H1 (cell line): ENCODE results near the gene IGF2R.

ENCODE experiments used
- ATF2 ChIP-seq: IDR thresholded peaks from 2 replicates; pipeline ENCODE4 v1.6.1; 2012; ENCODE audit warnings: low read length, inconsistent platforms
- EZH2 ChIP-seq: fragments of 200-600 bp; sonication (generic); IDR thresholded peaks from 2 replicates; pipeline ENCODE4 v1.7.1; 2012; ENCODE audit warnings: low read depth, mild to moderate bottlenecking, moderate library complexity, low read length, inconsistent platforms; ENCODE audit not compliant: severe bottlenecking
- HDAC6 ChIP-seq: IDR thresholded peaks from one replicate; pipeline ENCODE4 v1.7.1; 2012; ENCODE audit warnings: low read depth, mild to moderate bottlenecking, inconsistent platforms, low read length, moderate library complexity
- MAFK ChIP-seq: IDR thresholded peaks from 2 replicates; pipeline ENCODE4 v1.6.1; 2012; ENCODE audit warnings: low read depth, mild to moderate bottlenecking, improper control_type of control experiment, low read length
- MAX ChIP-seq: IDR thresholded peaks from 2 replicates; pipeline ENCODE4 v1.6.1; 2012; ENCODE audit warnings: inconsistent platforms
- POLR2A ChIP-seq, 2 experiments: IDR thresholded peaks; 1 replicate in 1 of 2; 2 replicates in 1 of 2; pipeline ENCODE4 v1.6.1; 2011; ENCODE audit warnings: low read depth in 2 of 2, low read length in 2 of 2, mild to moderate bottlenecking in 2 of 2; ENCODE audit errors: control extremely low read depth in 1 of 2
- SP2 ChIP-seq: IDR thresholded peaks from 2 replicates; pipeline ENCODE4 v1.6.1; 2012; ENCODE audit warnings: mild to moderate bottlenecking, low read length, inconsistent platforms
- YY1 ChIP-seq: IDR thresholded peaks from 2 replicates; pipeline ENCODE4 v1.6.1; 2011; ENCODE audit warnings: low read depth, mild to moderate bottlenecking, low read length

GRCh38 chr6:160103825-160104100 lies 134.9 kb downstream of the IGF2R start:
- no peak for TF ChIP-seq EZH2
- no peak for TF ChIP-seq POLR2A (IDR thresholded peaks at IDR 0.05; ENCODE audit: control extremely low read depth in 1 of 2, low read depth in 2 of 2, low read length in 2 of 2)
- TF ChIP-seq MAX, result no peak
- no peak for TF ChIP-seq HDAC6
- no peak for TF ChIP-seq YY1
- TF ChIP-seq MAFK, result no peak
- TF ChIP-seq ATF2, result no peak
- no peak for TF ChIP-seq SP2
